Keratinocyte (primary cell): ENCODE measurements around the gene CHRM4. TPM values are rescaled to one million over a fixed set of nuclear protein-coding genes. Genes with fewer than 3 reads are reported as not detected.

ENCODE experiments used
- DNase-seq: peaks from one replicate; pipeline ENCODE4 v3.0.0-alpha.2; 2011; ENCODE audit warnings: low read depth, missing footprints, low spot score
- FAIRE-seq: peaks from 2 replicates; lab custom pipeline; 2011; peaks lifted over from hg19 to GRCh38; lab: Jason Lieb, UNC
- H2AFZ ChIP-seq: 2 replicates; pipeline ENCODE4 v1.6.0; 2012; ENCODE audit warnings: low read length, control low read depth, inconsistent platforms; ENCODE audit not compliant: control insufficient read depth
- H3K27ac ChIP-seq: 2 replicates; pipeline ENCODE4 v1.5.1; 2011; ENCODE audit warnings: low read length; ENCODE audit not compliant: control insufficient read depth, insufficient read depth
- H3K27me3 ChIP-seq: 3 replicates; pipeline ENCODE4 v1.6.0; 2011; ENCODE audit warnings: low read length; ENCODE audit not compliant: control insufficient read depth, insufficient read depth; ENCODE audit errors: extremely low read depth
- H3K36me3 ChIP-seq, 2 experiments: 2 replicates in 1 of 2; 3 replicates in 1 of 2; pipeline ENCODE4 v1.5.1; 2011; ENCODE audit warnings: low read length in 2 of 2, mild to moderate bottlenecking in 1 of 2; ENCODE audit not compliant: control insufficient read depth in 2 of 2, insufficient read depth in 2 of 2; ENCODE audit errors: extremely low read depth in 1 of 2
- H3K4me1 ChIP-seq: 3 replicates; pipeline ENCODE4 v1.5.1; 2011; ENCODE audit warnings: low read length; ENCODE audit not compliant: control insufficient read depth, insufficient read depth; ENCODE audit errors: extremely low read depth
- H3K4me2 ChIP-seq: 3 replicates; pipeline ENCODE4 v1.6.0; 2011; ENCODE audit warnings: low read depth, low read length; ENCODE audit not compliant: control insufficient read depth, insufficient read depth; ENCODE audit errors: extremely low read depth
- H3K4me3 ChIP-seq, 3 experiments: fragments of 200-600 bp in 1 of 3; sonication (generic) in 1 of 3; 2 replicates in 2 of 3; 3 replicates in 1 of 3; pipeline ENCODE4 v1.5.1; 2011 to 2016; ENCODE audit warnings: low read length in 3 of 3, mild to moderate bottlenecking in 3 of 3, control low read depth in 2 of 3, inconsistent platforms in 1 of 3, low read depth in 1 of 3, mixed read lengths in 1 of 3, mixed run types in 1 of 3, moderate library complexity in 1 of 3; ENCODE audit not compliant: control insufficient read depth in 2 of 3, insufficient read depth in 2 of 3; ENCODE audit errors: extremely low read depth in 1 of 3
- H3K79me2 ChIP-seq: 2 replicates; pipeline ENCODE4 v1.6.0; 2012; ENCODE audit warnings: low read length; ENCODE audit not compliant: control insufficient read depth, insufficient read depth
- H3K9ac ChIP-seq: 3 replicates; pipeline ENCODE4 v1.6.0; 2011; ENCODE audit warnings: low read length; ENCODE audit not compliant: control insufficient read depth, insufficient read depth; ENCODE audit errors: extremely low read depth
- H3K9me1 ChIP-seq: 3 replicates; pipeline ENCODE4 v1.6.0; 2011; ENCODE audit warnings: low read length; ENCODE audit not compliant: control insufficient read depth, insufficient read depth; ENCODE audit errors: extremely low read depth
- H3K9me3 ChIP-seq: 2 replicates; pipeline ENCODE4 v1.5.1; 2012; ENCODE audit warnings: low read depth, low read length; ENCODE audit not compliant: control insufficient read depth
- H4K20me1 ChIP-seq: 3 replicates; pipeline ENCODE4 v1.6.0; 2011; ENCODE audit warnings: low read length; ENCODE audit not compliant: control insufficient read depth, insufficient read depth; ENCODE audit errors: extremely low read depth
- EZH2 ChIP-seq: IDR thresholded peaks from one replicate; pipeline ENCODE4 v1.6.1; 2012; ENCODE audit warnings: inconsistent platforms, mild to moderate bottlenecking, low read length, moderate library complexity
- dilution Hi-C: fragments of 300-500 bp; cut with MboI; formaldehyde crosslinking; loops from one replicate; pipeline ENCODE4 v1.7.0; 2020; ENCODE audit warnings: low sequenced_read_pairs; ENCODE audit not compliant: extremely low pct_ligation_motif_present
- polyA plus RNA-seq, 5 experiments: library from polyadenylated mRNA; depleted of rRNA in 3 of 5; stranded (reverse) in 3 of 5; stranded (forward) in 1 of 5; unstranded in 1 of 5; fragments of >200 nt; gene quantifications; 1 replicate in 1 of 5; 2 replicates in 3 of 5; 3 replicates in 1 of 5; pipeline versions ENCODE4 v1.2.1 to v1.2.3, GENCODE V29; 2011 to 2012; ENCODE audit warnings: missing spikeins in 2 of 5, low read depth in 1 of 5, low replicate concordance in 1 of 5
- TF ChIP-seq, protein P1 (sequence below), 3 experiments: IDR thresholded peaks in 1 of 3; conservative IDR thresholded peaks in 1 of 3; optimal IDR thresholded peaks in 1 of 3; 2 replicates in 2 of 3; 3 replicates in 1 of 3; pipeline versions ENCODE3 to v1.5.1; 2011; ENCODE audit warnings: low read length in 3 of 3, mild to moderate bottlenecking in 3 of 3, moderate library complexity in 2 of 3, control low read depth in 1 of 3, inconsistent platforms in 1 of 3; ENCODE audit not compliant: insufficient read depth in 2 of 3; ENCODE audit errors: extremely low read depth in 1 of 3

Gene CHRM4
- polyA plus RNA-seq, 1 donor (not counting 4 experiments of a cell fraction or from before 2014, with no cell fraction given): not detected

DNA sequence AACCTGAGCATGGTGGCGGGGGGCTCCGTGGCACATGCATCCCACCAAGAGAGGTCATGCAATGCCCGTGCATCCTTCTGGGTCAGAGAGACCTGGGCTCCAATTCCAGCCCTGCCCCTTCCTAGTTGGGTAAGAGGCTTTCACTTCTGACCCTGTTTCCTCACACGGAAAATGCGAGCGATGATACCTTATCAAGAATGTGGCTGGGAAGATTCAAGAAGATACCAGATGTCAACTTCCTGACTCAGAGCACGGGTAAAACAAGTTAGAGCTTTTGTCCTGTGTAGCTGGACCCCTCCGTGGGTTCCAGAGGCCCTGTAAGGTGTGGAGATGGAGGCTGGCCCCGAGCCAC, 53.0 kb downstream of the CHRM4 start:
- H3K9ac ChIP-seq: no peak overlapping the region
- H3K9me1 ChIP-seq: no peaks in the 10 kb centered on the region
- TF ChIP-seq, protein P1, sequence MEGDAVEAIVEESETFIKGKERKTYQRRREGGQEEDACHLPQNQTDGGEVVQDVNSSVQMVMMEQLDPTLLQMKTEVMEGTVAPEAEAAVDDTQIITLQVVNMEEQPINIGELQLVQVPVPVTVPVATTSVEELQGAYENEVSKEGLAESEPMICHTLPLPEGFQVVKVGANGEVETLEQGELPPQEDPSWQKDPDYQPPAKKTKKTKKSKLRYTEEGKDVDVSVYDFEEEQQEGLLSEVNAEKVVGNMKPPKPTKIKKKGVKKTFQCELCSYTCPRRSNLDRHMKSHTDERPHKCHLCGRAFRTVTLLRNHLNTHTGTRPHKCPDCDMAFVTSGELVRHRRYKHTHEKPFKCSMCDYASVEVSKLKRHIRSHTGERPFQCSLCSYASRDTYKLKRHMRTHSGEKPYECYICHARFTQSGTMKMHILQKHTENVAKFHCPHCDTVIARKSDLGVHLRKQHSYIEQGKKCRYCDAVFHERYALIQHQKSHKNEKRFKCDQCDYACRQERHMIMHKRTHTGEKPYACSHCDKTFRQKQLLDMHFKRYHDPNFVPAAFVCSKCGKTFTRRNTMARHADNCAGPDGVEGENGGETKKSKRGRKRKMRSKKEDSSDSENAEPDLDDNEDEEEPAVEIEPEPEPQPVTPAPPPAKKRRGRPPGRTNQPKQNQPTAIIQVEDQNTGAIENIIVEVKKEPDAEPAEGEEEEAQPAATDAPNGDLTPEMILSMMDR (optimal IDR thresholded peaks at IDR 0.05 in 1 of 3, IDR thresholded peaks at IDR 0.05 in 1 of 3, conservative IDR thresholded peaks at IDR 0.05 in 1 of 3; ENCODE audit: extremely low read depth in 1 of 3, insufficient read depth in 2 of 3, low read length in 3 of 3): no peak
- DNase-seq (no peak), FAIRE-seq (peak; percentile 64)
- no peaks in the 10 kb centered on the region for H3K79me2 ChIP-seq
- no peak overlapping the region for H3K4me3 ChIP-seq
- peaks cover 7% of the 10 kb centered on the region for H3K27me3 ChIP-seq
- peak overlapping the region; percentile 84 for H2AFZ ChIP-seq
- dilution Hi-C loops: no loop called here
- H3K36me3 ChIP-seq: no peaks in the 10 kb centered on the region
- H3K4me2 ChIP-seq: peak overlapping the region; percentile 54
- no peaks in the 10 kb centered on the region for H4K20me1 ChIP-seq
- no peaks in the 10 kb centered on the region for H3K9me3 ChIP-seq
- H3K27ac ChIP-seq: no peak overlapping the region
- peaks cover 15% of the 10 kb centered on the region for H3K4me1 ChIP-seq

DNA sequence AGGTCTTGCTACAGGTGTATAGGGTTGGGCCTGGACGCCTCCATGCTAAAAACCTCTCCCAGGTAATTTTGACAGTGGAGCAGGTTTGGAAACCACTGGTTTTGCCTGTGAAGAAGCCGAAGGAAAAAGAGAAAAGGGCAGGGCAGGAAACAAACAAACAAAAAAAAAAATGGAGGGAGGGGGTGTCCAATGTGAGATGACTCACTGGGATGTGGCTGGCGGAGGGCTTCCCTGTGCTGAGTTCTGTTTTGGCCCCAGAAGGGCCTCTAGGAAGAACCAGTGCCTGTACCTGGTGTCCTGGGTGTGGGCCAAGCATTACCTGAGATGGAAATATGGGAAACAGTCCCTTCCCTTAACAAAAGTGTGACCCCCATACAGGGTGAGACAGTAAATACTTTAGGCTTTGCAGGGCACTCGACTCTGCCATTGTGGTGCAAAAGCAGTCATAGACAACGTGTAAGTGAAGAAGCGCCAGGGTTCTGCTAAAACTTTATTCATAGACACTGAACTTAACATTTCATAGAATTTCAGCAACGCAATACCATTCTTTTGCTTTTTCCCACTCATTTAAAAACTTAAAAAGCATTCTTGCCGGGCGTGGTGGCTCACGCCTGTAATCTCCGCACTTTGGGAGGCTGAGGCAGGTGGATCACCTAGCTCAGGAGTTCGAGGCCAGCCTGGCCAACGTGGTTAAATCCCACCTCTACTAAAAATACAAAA, 53.8 kb downstream of the CHRM4 start:
- no peak for FAIRE-seq
- Histone ChIP-seq H3K4me3 (no peak overlapping the region), H3K9me3 (no peaks in the 10 kb centered on the region), H4K20me1 (no peaks in the 10 kb centered on the region), H3K9me1 (no peaks in the 10 kb centered on the region), H3K27ac (no peak overlapping the region), H2AFZ (no peak overlapping the region), H3K79me2 (no peaks in the 10 kb centered on the region), H3K36me3 (no peaks in the 10 kb centered on the region), H3K27me3 (peaks cover 15% of the 10 kb centered on the region), H3K4me1 (peaks cover 12% of the 10 kb centered on the region), H3K4me2 (no peak overlapping the region), H3K9ac (no peak overlapping the region)
- TF ChIP-seq EZH2: no peak
- TF ChIP-seq, protein P1 (optimal IDR thresholded peaks at IDR 0.05 in 1 of 3, IDR thresholded peaks at IDR 0.05 in 1 of 3, conservative IDR thresholded peaks at IDR 0.05 in 1 of 3; ENCODE audit: extremely low read depth in 1 of 3, insufficient read depth in 2 of 3, low read length in 3 of 3): no peak
- DNase-seq: no peak
- dilution Hi-C loops: no loop called here
